SK-N-DZ (cell line): ENCODE measurements around the gene GLYR1.

Experiments
- DNase-seq: peaks from one replicate; pipeline ENCODE4 v3.0.0-alpha.2; 2015; ENCODE audit warnings: low spot score
- small RNA-seq, 2 experiments: library from RNA; depleted of rRNA; stranded (forward); fragments of <200 nt; gene quantifications; one replicate each; pipeline ENCODE3, GENCODE V24; 2014

GLYR1 gene

DNA sequence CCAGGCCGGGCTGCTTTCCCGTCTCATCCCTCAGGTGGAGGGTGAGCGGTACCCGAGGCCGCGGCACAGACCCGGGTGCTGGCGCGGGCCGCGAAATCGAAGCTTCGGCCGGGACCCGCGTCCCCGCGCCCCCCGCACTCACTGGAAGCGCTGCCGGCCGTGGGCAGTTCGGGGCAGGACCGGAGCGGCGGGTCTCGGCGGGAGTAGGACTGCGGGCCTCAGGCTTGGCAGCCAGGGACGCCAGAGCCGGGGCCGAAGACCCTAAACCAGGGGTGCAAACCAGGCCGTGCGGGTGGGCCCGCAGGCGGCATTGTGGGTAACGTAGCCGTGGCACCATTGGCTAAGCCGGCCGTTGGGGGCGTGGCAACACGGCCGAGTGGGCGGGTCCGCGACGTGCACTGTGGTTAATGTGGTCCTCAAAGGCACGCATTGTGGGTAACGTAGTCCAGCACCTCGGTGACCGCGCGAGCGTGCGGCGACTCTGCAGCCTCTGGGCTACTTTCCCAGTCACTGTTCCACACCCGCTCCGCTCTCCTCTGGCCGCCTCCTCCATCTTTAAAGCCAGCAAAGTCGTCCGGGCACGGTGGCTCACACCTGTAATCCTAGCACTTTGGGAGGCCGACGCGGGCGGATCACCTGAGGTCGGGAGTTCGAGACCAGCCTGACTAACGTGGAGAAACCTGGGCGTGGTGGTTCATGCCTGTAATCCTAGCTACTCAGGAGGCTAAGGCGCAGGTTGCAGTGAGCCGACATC, 80.0 kb downstream of the GLYR1 start, which contains the start of gene ZNF500:
Gene ZNF500, minus strand, starts transcription at position 288 of the 754 bp plus-strand sequence. CDS start 1,184 bp downstream, outside the sequence.
- peak; percentile 95 for DNase-seq

GRCh38 chr16:4765511-4766474, 81.3 kb downstream of the GLYR1 start:
- DNase-seq = no peak

DNA sequence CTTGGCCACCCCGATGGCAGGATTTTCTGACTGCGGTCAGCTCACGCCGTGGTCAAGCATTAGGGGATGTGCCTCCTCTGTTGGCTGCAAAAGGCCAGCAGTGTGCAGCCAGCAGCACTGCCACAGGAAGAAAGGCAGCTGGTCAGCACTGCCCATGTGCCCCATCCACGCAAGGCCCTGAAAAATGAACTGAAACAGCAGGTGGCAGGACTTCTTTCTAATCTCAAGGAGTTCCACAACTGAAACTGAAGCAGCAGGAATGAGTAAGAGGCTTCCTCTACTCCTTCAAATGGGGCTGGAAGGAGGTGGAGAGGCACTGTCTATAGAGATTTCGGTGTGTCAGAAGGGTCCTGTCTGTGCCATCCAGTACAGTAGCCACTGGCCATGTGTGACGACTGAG, 83.3 kb downstream of the GLYR1 start:
- no peak for DNase-seq

GRCh38 chr16:4762205-4762604, 84.9 kb downstream of the GLYR1 start:
- DNase-seq = no peak

- no peak for DNase-seq
Observed at GRCh38 chr16:4760221-4760910, 86.7 kb downstream of the GLYR1 start.

DNA sequence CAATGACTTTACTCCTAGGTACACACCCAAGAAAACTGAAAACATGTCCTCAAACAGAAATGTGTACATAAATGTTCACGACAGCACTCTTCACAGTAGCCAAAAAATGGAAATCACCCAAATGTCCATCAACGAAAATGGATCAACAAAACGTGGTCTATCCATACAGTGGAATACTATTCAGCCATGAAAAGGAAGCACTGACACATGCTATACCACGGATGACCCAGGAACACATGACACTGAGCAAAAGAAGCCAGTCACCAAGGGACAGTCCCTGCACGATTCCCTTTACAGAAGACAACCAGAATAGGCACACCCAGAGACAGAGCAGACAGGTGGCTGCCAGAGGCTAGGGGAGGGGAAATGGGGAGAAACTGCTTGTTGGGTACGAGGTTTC, 91.4 kb downstream of the GLYR1 start:
- DNase-seq = no peak

DNA sequence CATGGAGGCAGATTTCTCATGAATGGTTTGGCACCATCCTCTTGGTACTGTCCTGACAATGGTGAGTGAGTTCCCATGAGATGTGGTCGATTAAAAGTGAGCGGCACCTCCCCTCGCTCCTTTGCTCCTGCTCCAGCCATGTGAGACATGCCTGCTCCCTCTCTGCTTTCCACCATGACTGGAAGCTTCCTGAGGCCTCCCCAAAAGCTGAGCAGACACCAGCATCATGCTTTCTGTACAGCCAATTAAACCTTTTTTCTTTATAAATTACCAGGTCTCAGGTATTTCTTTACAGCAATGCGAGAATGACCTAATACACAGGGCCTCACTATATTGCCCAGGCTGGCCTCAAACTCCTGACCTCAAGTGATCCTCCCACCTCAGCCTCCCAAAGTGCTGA, 92.2 kb downstream of the GLYR1 start:
- no peak for DNase-seq

GRCh38 chr16:4753227-4753626, 93.9 kb downstream of the GLYR1 start:
- no peak for DNase-seq

Small RNA genes within 50 kb of the gene (small RNA-seq; reads per million reads assigned to genes)
- gene RF00017 = 0 reads per million in 2 experiments
